ENCODE results near the gene TMEM255B.

DNA sequence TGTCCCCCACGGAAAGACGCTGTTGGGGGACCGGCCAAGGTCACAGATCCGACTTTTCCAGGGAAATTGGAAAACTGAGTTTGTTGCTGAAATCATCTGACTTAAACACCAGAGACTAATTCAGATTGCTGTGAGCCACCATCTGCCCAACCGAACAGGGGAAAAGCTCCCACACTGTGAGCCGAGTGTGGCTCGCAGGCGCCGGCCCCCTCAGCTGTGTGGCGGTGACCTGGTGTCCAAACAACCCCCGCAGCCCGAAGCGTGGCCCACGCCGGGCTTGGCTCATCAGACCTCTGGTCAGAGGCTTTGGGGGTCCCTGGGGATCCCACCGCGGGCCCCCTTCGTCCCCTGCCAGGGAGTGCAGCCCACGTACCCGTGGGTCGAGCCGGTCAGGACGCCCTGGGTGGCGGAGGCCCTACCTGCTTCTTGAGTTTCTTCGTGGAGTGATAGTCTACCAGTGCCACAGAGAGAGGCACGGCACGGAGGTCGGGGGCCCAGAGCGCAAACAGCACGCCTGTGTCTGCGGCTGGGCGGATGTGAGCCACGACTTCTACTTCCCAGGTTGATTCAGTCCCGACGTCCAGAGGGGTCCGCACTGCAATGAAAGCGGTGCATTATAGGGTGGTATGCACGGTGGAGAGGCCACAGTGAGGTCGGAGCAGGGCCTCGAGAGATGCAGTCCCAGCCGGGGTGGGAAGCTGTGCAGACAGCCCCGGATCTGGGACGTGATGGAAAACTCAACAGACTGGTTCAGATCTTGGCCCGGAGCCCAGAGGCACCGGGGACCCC lies 64.1 kb downstream of the TMEM255B start:
- TF ChIP-seq CTCF (IDR thresholded peaks at IDR 0.05) = no peak
- no peak for TF ChIP-seq POLR2A (IDR thresholded peaks at IDR 0.05)
